OCI-LY3 (cell line): ENCODE data around the gene SEC14L1.

Source experiments
- H2AFZ ChIP-seq: fragments of 200-600, 300-600 bp; shearing (Covaris generic); 2 replicates; pipeline ENCODE4 v1.6.0; 2014; ENCODE audit warnings: antibody characterized with exemption, low read depth, low read length
- H3K27ac ChIP-seq: fragments of 200-600, 300-600 bp; sonication (generic); 2 replicates; pipeline ENCODE4 v1.5.1; 2014; ENCODE audit warnings: mild to moderate bottlenecking, low read length, moderate library complexity, mixed read lengths
- H3K27me3 ChIP-seq: fragments of 200-600, 300-600 bp; sonication (generic); 2 replicates; pipeline ENCODE4 v1.6.1; 2014; ENCODE audit warnings: low read depth, low read length, mixed read lengths
- H3K36me3 ChIP-seq: fragments of 200-600, 300-600 bp; sonication (generic); replicated peaks from 2 replicates; pipeline ENCODE3; 2014; ENCODE audit warnings: low read depth, low read length, mixed read lengths
- H3K4me1 ChIP-seq: fragments of 300-600, 200-600 bp; sonication (generic); 2 replicates; pipeline ENCODE4 v1.6.1; 2014; ENCODE audit warnings: low read length, mixed read lengths
- H3K4me2 ChIP-seq: fragments of 200-600, 300-600 bp; sonication (generic); 2 replicates; pipeline ENCODE4 v1.6.1; 2014; ENCODE audit warnings: low read length, mixed read lengths
- H3K4me3 ChIP-seq: fragments of 300-600, 200-600 bp; sonication (generic); 2 replicates; pipeline ENCODE4 v1.5.1; 2014; ENCODE audit warnings: antibody characterized with exemption, mild to moderate bottlenecking, low read length, moderate library complexity
- H3K79me2 ChIP-seq: fragments of 300-600, 200-600 bp; shearing (Covaris generic); 2 replicates; pipeline ENCODE4 v1.6.1; 2014; ENCODE audit warnings: mild to moderate bottlenecking, low read length, mixed read lengths
- H3K9ac ChIP-seq: fragments of 300-600, 200-600 bp; shearing (Covaris generic); 2 replicates; pipeline ENCODE4 v1.6.0; 2014; ENCODE audit warnings: mild to moderate bottlenecking, low read length, moderate library complexity
- H3K9me3 ChIP-seq: fragments of 200-600, 300-600 bp; shearing (Covaris generic); 2 replicates; pipeline ENCODE4 v1.6.1; 2014; ENCODE audit warnings: low read length, mixed read lengths; ENCODE audit not compliant: insufficient read depth
- H4K20me1 ChIP-seq: fragments of 200-600, 300-600 bp; sonication (generic); 2 replicates; pipeline ENCODE4 v1.6.1; 2016; ENCODE audit warnings: low read length, mixed read lengths; ENCODE audit not compliant: insufficient read depth
- CTCF ChIP-seq: fragments of 200-600, 300-600 bp; sonication (generic); IDR thresholded peaks from 2 replicates; pipeline ENCODE4 v1.5.1; 2014; ENCODE audit warnings: antibody characterized with exemption, low read length, low read depth
- EZH2phosphoT487 ChIP-seq: fragments of 200-600 bp; shearing (Covaris generic); IDR thresholded peaks from 2 replicates; pipeline ENCODE4 v1.6.1; 2018; ENCODE audit warnings: antibody characterized with exemption, mixed run types, low read depth

SEC14L1 gene

GRCh38 chr17:77144227-77144626 is 3.5 kb downstream of the SEC14L1 start:
- Histone ChIP-seq H3K27me3 (no peaks in the 10 kb centered on the region), H3K36me3 (peaks cover 50% of the 10 kb centered on the region), H2AFZ (no peak overlapping the region), H3K4me2 (peak overlapping the region; percentile 67), H4K20me1 (peaks cover 16% of the 10 kb centered on the region; the same call in 1 of the 2 replicates), H3K4me3 (peak overlapping the region; percentile 28; the same call in 1 of the 2 replicates), H3K4me1 (peaks cover 73% of the 10 kb centered on the region), H3K9me3 (no peaks in the 10 kb centered on the region), H3K27ac (peak overlapping the region; percentile 38), H3K9ac (no peak overlapping the region), H3K79me2 (peaks cover 44% of the 10 kb centered on the region)
- TF ChIP-seq EZH2phosphoT487 (no peak), CTCF (no peak)

- Histone ChIP-seq H3K4me2 (peak overlapping the region; percentile 74), H3K27ac (no peak overlapping the region), H3K79me2 (peaks cover 49% of the 10 kb centered on the region), H3K27me3 (no peaks in the 10 kb centered on the region), H3K4me3 (peak overlapping the region; percentile 61; the same call in 1 of the 2 replicates), H4K20me1 (peaks cover 24% of the 10 kb centered on the region; the same call in 1 of the 2 replicates), H2AFZ (no peak overlapping the region), H3K9ac (no peak overlapping the region), H3K4me1 (peaks cover 64% of the 10 kb centered on the region), H3K36me3 (peaks cover 57% of the 10 kb centered on the region), H3K9me3 (no peaks in the 10 kb centered on the region)
- TF ChIP-seq EZH2phosphoT487 (no peak), CTCF (no peak)
Observed at GRCh38 chr17:77145224-77145611, 4.4 kb downstream of the SEC14L1 start.

GRCh38 chr17:77145612-77146245 is 5.0 kb downstream of the SEC14L1 start:
- Histone ChIP-seq H3K27me3 (no peaks in the 10 kb centered on the region), H3K27ac (no peak overlapping the region), H3K9ac (peak overlapping the region; percentile 24; the same call in 1 of the 2 replicates), H2AFZ (no peak overlapping the region), H3K4me1 (peaks cover 64% of the 10 kb centered on the region), H3K4me3 (peak overlapping the region; percentile 61), H4K20me1 (peaks cover 29% of the 10 kb centered on the region), H3K4me2 (peak overlapping the region; percentile 74), H3K9me3 (no peaks in the 10 kb centered on the region), H3K79me2 (peaks cover 54% of the 10 kb centered on the region), H3K36me3 (peaks cover 62% of the 10 kb centered on the region)
- TF ChIP-seq EZH2phosphoT487 = no peak
- no peak for TF ChIP-seq CTCF

GRCh38 chr17:77146246-77146632 is 5.5 kb downstream of the SEC14L1 start:
- H3K4me3 ChIP-seq = peak overlapping the region; percentile 61

More at GRCh38 chr17:77146246-77146632, 5.5 kb downstream of the SEC14L1 start:
- peaks cover 67% of the 10 kb centered on the region for H3K36me3 ChIP-seq
- H3K27me3 ChIP-seq = no peaks in the 10 kb centered on the region
- peak overlapping the region; percentile 74 for H3K4me2 ChIP-seq
- H3K79me2 ChIP-seq = peaks cover 59% of the 10 kb centered on the region
- peaks cover 64% of the 10 kb centered on the region for H3K4me1 ChIP-seq
- peaks cover 34% of the 10 kb centered on the region for H4K20me1 ChIP-seq
- H3K27ac ChIP-seq = no peak overlapping the region
- H3K9ac ChIP-seq = peak overlapping the region; percentile 24
- H2AFZ ChIP-seq = no peak overlapping the region
- TF ChIP-seq CTCF (no peak), EZH2phosphoT487 (no peak)
- H3K9me3 ChIP-seq = no peaks in the 10 kb centered on the region
